ENCODE measurements around the gene ATXN1.

The ATXN1 gene

GRCh38 chr6:16665992-16666391, 95.3 kb downstream of the ATXN1 start:
- Histone ChIP-seq H3K9me3 (ENCODE audit: insufficient read depth, low read depth, low read length) (peaks cover 8% of the 10 kb centered on the region; the same call in 1 of the 2 replicates), H2AFZ (ENCODE audit: low read length) (no peak overlapping the region), H3K79me2 (ENCODE audit: insufficient read depth, low read length) (peaks cover 30% of the 10 kb centered on the region; the same call in 1 of the 2 replicates), H3K9me2 (replicated peaks; ENCODE audit: low read depth, low read length) (no peaks in the 10 kb centered on the region), H3K4me3 (ENCODE audit: low read length, poor library complexity, severe bottlenecking) (no peak overlapping the region), H3K9ac (ENCODE audit: low read depth, low read length, poor library complexity, severe bottlenecking) (no peak overlapping the region), H3K36me3 (ENCODE audit: insufficient read depth, low read length) (peaks cover 9% of the 10 kb centered on the region; the same call in 1 of the 2 replicates), H3K4me1 (ENCODE audit: insufficient read depth, low read length, poor library complexity, severe bottlenecking) (peaks cover 41% of the 10 kb centered on the region), H3K4me2 (ENCODE audit: low read depth, low read length, poor library complexity, severe bottlenecking) (no peak overlapping the region), H3F3A (ENCODE audit: low read depth) (0 out of 2 replicates have a peak, but pooled peaks cover 5% of the 10 kb centered on the region), H3K27me3 (ENCODE audit: insufficient read depth, low read length, poor library complexity, severe bottlenecking) (no peaks in the 10 kb centered on the region), H4K20me1 (ENCODE audit: insufficient read depth, low read length, poor library complexity, severe bottlenecking) (no peaks in the 10 kb centered on the region)
- TF ChIP-seq, protein P1, sequence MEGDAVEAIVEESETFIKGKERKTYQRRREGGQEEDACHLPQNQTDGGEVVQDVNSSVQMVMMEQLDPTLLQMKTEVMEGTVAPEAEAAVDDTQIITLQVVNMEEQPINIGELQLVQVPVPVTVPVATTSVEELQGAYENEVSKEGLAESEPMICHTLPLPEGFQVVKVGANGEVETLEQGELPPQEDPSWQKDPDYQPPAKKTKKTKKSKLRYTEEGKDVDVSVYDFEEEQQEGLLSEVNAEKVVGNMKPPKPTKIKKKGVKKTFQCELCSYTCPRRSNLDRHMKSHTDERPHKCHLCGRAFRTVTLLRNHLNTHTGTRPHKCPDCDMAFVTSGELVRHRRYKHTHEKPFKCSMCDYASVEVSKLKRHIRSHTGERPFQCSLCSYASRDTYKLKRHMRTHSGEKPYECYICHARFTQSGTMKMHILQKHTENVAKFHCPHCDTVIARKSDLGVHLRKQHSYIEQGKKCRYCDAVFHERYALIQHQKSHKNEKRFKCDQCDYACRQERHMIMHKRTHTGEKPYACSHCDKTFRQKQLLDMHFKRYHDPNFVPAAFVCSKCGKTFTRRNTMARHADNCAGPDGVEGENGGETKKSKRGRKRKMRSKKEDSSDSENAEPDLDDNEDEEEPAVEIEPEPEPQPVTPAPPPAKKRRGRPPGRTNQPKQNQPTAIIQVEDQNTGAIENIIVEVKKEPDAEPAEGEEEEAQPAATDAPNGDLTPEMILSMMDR (conservative IDR thresholded peaks at IDR 0.05; ENCODE audit: low read length), result no peak
- TF ChIP-seq EZH2phosphoT487 (IDR thresholded peaks at IDR 0.05; ENCODE audit: borderline replicate concordance), result no peak

- Histone ChIP-seq H3K36me3 (ENCODE audit: insufficient read depth, low read length) (peaks cover 9% of the 10 kb centered on the region; the same call in 1 of the 2 replicates), H3K79me2 (ENCODE audit: insufficient read depth, low read length) (peaks cover 25% of the 10 kb centered on the region; the same call in 1 of the 2 replicates), H3K27me3 (ENCODE audit: insufficient read depth, low read length, poor library complexity, severe bottlenecking) (no peaks in the 10 kb centered on the region), H3K9ac (ENCODE audit: low read depth, low read length, poor library complexity, severe bottlenecking) (no peak overlapping the region), H3K9me2 (replicated peaks; ENCODE audit: low read depth, low read length) (no peaks in the 10 kb centered on the region), H4K20me1 (ENCODE audit: insufficient read depth, low read length, poor library complexity, severe bottlenecking) (no peaks in the 10 kb centered on the region), H3K9me3 (ENCODE audit: insufficient read depth, low read depth, low read length) (peaks cover 8% of the 10 kb centered on the region; the same call in 1 of the 2 replicates), H2AFZ (ENCODE audit: low read length) (no peak overlapping the region), H3K4me1 (ENCODE audit: insufficient read depth, low read length, poor library complexity, severe bottlenecking) (peaks cover 35% of the 10 kb centered on the region), H3K4me2 (ENCODE audit: low read depth, low read length, poor library complexity, severe bottlenecking) (no peak overlapping the region), H3F3A (ENCODE audit: low read depth) (0 out of 2 replicates have a peak, but pooled peaks cover 5% of the 10 kb centered on the region), H3K4me3 (ENCODE audit: low read length, poor library complexity, severe bottlenecking) (no peak overlapping the region)
- TF ChIP-seq, protein P1 (conservative IDR thresholded peaks at IDR 0.05; ENCODE audit: low read length), result no peak
- TF ChIP-seq EZH2phosphoT487 (IDR thresholded peaks at IDR 0.05; ENCODE audit: borderline replicate concordance), result no peak
Measured at GRCh38 chr6:16665182-16665581, 96.1 kb downstream of the ATXN1 start.

DNA sequence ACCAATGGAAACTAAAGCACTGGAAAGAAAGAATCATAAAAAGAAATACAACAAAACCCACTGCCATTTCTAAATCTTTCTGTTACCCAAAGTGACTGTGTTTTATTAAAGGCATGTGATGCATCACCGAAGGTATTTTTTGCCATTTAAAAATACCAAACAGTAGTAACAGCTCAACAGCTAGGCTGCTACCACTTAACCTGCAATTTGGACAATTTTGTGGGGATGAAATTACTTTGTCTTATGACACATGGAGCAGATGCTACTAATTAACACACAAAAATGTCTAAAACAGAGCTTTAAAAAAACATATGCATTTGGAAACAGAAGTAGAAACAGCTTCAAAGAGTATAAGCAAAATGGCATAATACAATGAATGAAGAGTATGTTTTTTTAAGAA, 97.4 kb downstream of the ATXN1 start:
- Histone ChIP-seq H3F3A (ENCODE audit: low read depth) (0 out of 2 replicates have a peak, but pooled peaks cover 2% of the 10 kb centered on the region), H3K4me1 (ENCODE audit: insufficient read depth, low read length, poor library complexity, severe bottlenecking) (peaks cover 35% of the 10 kb centered on the region), H3K9me2 (replicated peaks; ENCODE audit: low read depth, low read length) (no peaks in the 10 kb centered on the region), H3K9ac (ENCODE audit: low read depth, low read length, poor library complexity, severe bottlenecking) (no peak overlapping the region), H3K27me3 (ENCODE audit: insufficient read depth, low read length, poor library complexity, severe bottlenecking) (no peaks in the 10 kb centered on the region), H3K9me3 (ENCODE audit: insufficient read depth, low read depth, low read length) (peaks cover 8% of the 10 kb centered on the region; the same call in 1 of the 2 replicates), H3K79me2 (ENCODE audit: insufficient read depth, low read length) (peaks cover 19% of the 10 kb centered on the region; the same call in 1 of the 2 replicates), H3K4me2 (ENCODE audit: low read depth, low read length, poor library complexity, severe bottlenecking) (no peak overlapping the region), H3K36me3 (ENCODE audit: insufficient read depth, low read length) (peaks cover 9% of the 10 kb centered on the region; the same call in 1 of the 2 replicates), H3K4me3 (ENCODE audit: low read length, poor library complexity, severe bottlenecking) (no peak overlapping the region), H2AFZ (ENCODE audit: low read length) (no peak overlapping the region), H4K20me1 (ENCODE audit: insufficient read depth, low read length, poor library complexity, severe bottlenecking) (no peaks in the 10 kb centered on the region)
- TF ChIP-seq EZH2phosphoT487 (IDR thresholded peaks at IDR 0.05; ENCODE audit: borderline replicate concordance), result no peak
- TF ChIP-seq, protein P1 (conservative IDR thresholded peaks at IDR 0.05; ENCODE audit: low read length), result no peak

Measured in Loucy (cell line).